Stimulated activated naive CD4-positive, alpha-beta T cell (primary cell): ENCODE data around the gene MORN4.
"Not testable (repeated sequence)": the region's sequence is repeated elsewhere in the genome, so short reads cannot be mapped to it uniquely, and the experiment has no call there.

ENCODE experiments used
- DNase-seq, 6 experiments: peaks; one replicate each; lab custom pipeline; 2025; lab: John Stamatoyannopoulos, UW

MORN4 gene

DNA sequence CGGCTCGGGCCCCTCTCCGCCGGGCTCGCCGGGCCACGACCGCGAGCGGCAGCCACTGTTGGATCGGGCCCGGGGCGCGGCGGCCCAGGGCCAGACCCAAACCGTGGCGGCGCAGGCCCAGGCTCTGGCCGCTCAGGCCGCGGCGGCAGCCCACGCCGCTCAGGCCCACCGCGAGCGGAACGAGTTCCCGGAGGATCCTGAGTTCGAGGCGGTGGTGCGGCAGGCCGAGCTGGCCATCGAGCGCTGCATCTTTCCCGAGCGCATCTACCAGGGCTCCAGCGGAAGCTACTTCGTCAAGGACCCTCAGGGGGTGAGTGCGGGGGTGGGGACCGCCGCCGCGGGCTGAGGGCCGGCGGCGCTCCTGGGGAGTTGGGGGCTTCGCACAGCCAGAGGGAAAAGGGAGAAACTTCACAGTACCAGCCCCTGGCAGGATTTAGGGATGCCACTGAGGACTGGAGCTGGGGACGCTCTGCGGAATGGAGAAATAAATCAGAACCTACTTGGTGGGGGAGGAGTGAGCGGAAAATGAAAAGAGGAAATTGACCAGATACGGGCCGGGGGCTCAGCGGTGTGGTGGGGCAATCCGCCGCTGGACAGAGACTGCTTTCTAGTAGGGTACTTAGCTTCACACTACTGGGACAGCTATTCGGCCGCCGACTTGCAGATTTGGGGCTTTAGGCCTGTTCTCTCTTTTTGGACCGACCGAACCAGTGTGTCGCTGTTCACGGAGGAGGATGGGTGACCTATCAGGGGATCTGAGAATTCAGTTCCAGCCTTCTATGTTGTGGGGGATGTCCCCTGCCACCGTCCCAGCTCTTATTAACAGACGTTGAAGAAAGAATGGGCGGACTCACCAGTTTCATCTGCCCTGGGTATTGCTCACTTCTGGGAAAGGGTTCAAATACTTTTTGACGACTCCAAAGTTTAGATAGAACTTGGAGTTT, 7.8 kb upstream of the MORN4 start:
- peak in 2 of 6 experiments; percentile 12 to 32 for DNase-seq

DNA sequence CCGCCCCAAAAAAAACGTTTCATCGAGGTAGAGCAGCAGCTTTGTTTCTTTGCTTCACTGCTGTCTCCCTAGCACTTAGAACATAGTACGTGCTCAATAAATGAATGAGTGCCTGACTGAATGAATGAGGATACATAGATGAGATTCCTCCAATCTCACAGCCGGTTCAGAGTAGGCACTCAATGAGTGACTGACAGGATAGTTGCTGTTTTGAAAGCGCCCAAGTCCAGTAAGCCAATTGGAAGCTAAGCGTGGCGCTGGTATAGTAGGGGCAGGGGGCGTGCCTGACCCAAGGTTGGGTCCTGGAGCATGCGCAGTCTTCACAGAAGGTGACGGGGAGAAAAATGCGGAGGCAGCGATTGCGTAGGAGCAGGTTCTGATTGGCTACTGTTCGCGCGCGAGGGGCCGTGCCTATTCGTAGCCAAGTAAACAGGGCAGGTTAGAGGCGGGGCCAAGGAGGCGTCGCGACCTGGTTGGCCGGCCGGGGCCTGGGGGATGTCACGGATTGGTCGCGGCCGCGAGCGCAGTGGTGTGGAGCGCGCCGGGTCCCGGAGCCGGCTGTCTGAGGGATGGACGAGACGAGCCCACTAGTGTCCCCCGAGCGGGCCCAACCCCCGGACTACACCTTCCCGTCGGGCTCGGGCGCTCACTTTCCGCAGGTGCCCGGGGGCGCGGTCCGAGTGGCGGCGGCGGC, 7.0 kb upstream of the MORN4 start, which contains the start of gene PI4K2A:
TSS of gene PI4K2A (plus strand) at position 498 of the 694 bp plus-strand sequence. CDS start at position 570, 72 bp downstream.
- peak; percentile 95 to 99 (median 98) for DNase-seq

- DNase-seq: not testable (repeated sequence)
Observed at GRCh38 chr10:97639090-97639489, 5.8 kb upstream of the MORN4 start.

- DNase-seq: no peak
Observed at GRCh38 chr10:97635577-97635976, 2.3 kb upstream of the MORN4 start.

DNA sequence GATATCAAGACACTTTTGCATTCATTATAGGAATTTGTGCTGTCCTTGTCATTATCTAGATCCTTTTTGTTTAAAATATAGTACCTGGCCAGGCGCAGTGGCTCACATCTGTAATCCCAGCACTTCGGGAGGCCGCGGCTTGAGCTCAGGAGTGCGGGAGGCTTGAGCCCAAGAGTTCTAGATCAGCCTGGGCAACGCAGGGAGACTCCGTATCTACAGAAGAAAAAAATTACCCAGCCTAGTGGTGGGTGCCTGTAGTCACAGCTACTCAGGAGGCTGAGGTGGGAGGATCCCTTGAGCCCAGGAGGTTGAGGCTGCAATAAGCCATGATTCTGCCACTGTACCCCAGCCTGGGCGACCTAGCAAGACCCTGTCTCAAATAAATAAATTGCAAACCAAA, 621 bp upstream of the MORN4 start:
- DNase-seq: peak in 1 of 6 experiments; percentile 26

DNA sequence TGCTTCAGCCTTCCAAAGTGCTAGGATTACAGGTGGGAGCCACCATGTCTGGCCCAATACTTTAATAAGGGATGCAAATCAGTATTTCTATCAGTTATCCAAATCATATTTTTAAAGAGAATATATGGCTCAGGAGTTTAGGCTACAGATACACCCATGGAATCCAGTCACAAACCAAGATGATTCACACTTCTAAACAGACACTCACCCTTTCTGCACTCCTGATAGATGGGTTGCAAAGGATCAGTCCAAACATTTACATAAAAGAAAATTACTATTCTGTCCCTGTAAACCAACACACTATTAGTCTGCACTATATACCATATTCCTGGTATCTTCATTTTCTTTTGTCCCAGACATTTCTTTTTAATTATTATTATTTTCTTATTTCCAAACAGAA, 2.2 kb downstream of the MORN4 start:
- DNase-seq: no peak

DNA sequence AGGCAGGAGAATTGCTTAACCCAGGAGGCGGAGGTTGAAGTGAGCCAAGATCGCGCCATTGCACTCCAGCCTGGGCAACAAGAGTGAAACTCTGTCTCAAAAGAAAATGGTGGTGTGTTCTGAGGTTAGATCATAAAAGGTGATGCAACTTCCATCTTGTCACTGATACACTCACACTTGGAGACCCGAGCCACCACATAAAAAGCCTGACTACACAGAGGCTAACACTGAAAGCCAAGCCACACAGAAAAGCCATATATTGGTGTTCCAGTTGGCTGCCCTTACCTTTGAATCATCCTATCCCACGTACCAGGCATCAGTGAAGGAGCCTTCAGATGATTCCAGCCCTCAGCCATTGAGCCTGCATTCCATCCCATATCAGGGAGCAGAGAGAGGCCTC, 4.0 kb downstream of the MORN4 start:
- no peak for DNase-seq

- no peak for DNase-seq
Observed at GRCh38 chr10:97628228-97628627, 5.1 kb downstream of the MORN4 start.

GRCh38 chr10:97627731-97628130, 5.6 kb downstream of the MORN4 start:
- no peak for DNase-seq

GRCh38 chr10:97623277-97623676, 10.0 kb downstream of the MORN4 start:
- DNase-seq: no peak

DNA sequence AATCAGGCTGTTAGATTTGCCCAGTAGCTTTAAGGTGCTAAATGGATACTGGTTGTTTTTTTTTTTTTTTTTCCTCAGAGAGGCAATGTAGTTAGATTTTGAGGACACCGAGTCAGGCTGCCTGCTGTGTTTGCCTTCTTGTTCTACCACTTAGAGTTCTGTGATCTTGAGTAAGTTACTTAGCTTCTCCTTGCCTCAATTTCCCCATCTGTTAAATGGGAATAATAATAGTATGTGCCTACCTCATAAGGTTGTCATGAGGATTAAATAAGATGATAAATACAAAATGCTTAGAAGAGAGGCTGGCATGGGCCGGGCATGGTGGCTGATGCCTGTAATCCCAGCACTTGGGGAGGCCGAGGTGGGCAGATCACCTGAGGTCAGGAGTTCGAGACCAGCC, 14.6 kb downstream of the MORN4 start:
- DNase-seq: no peak

DNA sequence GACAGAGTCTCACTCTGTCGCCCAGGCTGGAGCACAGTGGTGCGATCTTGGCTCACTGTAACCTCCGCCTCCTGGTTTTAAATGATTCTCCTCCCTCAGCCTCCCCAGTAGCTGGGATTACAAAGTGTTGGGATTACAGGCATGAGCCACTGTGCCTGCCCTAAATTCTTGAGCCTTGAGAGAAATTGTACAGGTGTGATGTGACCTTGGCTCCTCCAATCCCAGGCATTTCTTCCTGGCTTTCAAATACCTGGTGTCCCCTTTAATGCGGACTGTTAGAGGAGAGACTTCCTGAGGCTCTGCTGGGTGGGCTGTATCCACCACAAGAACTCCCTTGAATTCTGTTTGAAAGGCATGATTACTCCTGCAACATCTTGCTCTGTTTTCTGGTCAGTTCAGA, 15.0 kb downstream of the MORN4 start:
- no peak for DNase-seq

- DNase-seq: no peak
Observed at GRCh38 chr10:97612386-97612785, 20.9 kb downstream of the MORN4 start.

DNA sequence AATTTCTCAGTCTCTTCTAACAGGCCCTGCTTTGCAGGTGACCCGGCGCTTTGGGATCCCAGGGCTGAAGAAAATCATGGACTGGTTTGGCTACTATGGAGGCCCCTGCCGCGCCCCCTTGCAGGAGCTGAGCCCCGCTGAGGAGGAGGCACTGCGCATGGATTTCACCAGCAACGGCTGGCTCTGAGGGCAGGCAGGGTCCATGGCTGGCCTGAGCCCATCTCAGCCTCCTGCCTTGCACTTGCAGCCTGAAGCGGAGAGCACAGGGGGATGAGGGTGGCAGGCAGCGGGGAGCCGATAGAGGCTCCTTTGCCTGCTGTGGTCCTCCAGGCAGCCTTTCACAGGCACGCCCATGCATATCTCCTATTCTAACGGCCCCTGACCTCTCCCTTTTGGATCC, 21.8 kb downstream of the MORN4 start:
- no peak for DNase-seq

GRCh38 chr10:97608991-97609561, 24.2 kb downstream of the MORN4 start:
- DNase-seq: no peak

DNA sequence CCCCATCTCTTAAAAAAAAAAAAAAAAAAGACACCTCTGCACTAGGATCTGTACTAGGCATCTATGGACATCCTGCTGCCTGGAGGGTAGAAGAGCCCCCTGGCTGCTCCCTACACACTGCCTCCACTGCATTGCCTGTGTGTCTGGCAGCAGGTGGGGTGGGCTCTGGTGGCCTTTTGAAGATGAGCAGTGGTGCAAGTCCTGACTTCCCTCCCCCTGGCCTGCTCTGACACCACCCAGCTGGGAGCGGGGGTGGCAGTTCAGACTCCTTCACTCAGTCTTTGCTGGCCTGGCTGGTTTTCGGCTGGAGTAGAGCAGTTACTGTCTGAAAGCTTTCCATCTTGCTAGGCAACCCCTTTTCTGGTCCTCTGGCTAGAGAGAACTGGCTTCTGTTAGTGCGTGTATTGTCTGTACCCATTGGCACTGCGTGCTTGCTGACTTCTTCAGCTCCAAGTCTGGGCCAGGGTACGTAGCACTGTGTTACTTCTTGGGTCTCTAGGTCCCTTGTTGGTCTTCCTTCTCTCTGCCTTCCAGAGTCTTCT, 26.1 kb downstream of the MORN4 start:
- no peak for DNase-seq

GRCh38 chr10:97601268-97602215, 31.8 kb downstream of the MORN4 start:
- DNase-seq: no peak

GRCh38 chr10:97600616-97601015, 32.7 kb downstream of the MORN4 start:
- DNase-seq: no peak

GRCh38 chr10:97599272-97599619, 34.1 kb downstream of the MORN4 start:
- DNase-seq: no peak

- no peak for DNase-seq
Observed at GRCh38 chr10:97598407-97599271, 34.7 kb downstream of the MORN4 start.
